Activated CD8-positive, alpha-beta T cell treated with anti-CD3 and anti-CD28 coated beads, Interleukin-2, amount 10 ng/mL, durations not matched to agents 7 days and 5 days (primary cell): ENCODE measurements around the gene OOSP3. TPM values are rescaled to one million over a fixed set of nuclear protein-coding genes. Genes with fewer than 3 reads are reported as not detected.
A peak's percentile ranks its signal among the peaks of the same experiment; 100 is the strongest.
"Not testable (repeated sequence)": the region's sequence is repeated elsewhere in the genome, so short reads cannot be mapped to it uniquely, and the experiment has no call there.

Source experiments
- ATAC-seq: fragments of 150-1000 bp; cut with Tn5 transposase; one replicate; pipeline ENCODE4 v1.10.0; 2021; ENCODE audit warnings: moderate library complexity
- CTCF ChIA-PET: fragments of 350-600 bp; sonication (Branson Sonifier 250); formaldehyde crosslinking; loops from one replicate; lab custom pipeline; 2021; ENCODE audit warnings: antibody characterized with exemption; lab: Charles Lee
- POLR2A ChIA-PET: fragments of 350-600 bp; sonication (Branson Sonifier 250); formaldehyde crosslinking; loops from one replicate; lab custom pipeline; 2021; ENCODE audit warnings: antibody characterized with exemption; lab: Charles Lee
- DNase-seq: peaks from one replicate; pipeline ENCODE4 v3.0.0-alpha.2; 2020
- H3K27ac Mint-ChIP-seq: one replicate; pipeline ENCODE4 v1.8.0; 2021; ENCODE audit warnings: mild to moderate bottlenecking, mixed read lengths
- H3K27me3 Mint-ChIP-seq: one replicate; pipeline ENCODE4 v1.8.0; 2021; ENCODE audit warnings: low read depth, mixed read lengths
- H3K36me3 Mint-ChIP-seq: one replicate; pipeline ENCODE4 v1.8.0; 2021; ENCODE audit warnings: low read depth, mixed read lengths
- H3K4me1 Mint-ChIP-seq: one replicate; pipeline ENCODE4 v1.8.0; 2021; ENCODE audit warnings: low read depth, mixed read lengths
- H3K4me3 Mint-ChIP-seq: one replicate; pipeline ENCODE4 v1.8.0; 2021; ENCODE audit warnings: mild to moderate bottlenecking, mixed read lengths
- H3K9me3 Mint-ChIP-seq: one replicate; pipeline ENCODE4 v1.8.0; 2022; ENCODE audit warnings: mixed read lengths; ENCODE audit not compliant: insufficient read depth
- total RNA-seq, 2 experiments: library from RNA; stranded (reverse); gene quantifications; one replicate each; pipeline ENCODE4 v1.2.3, GENCODE V29; 2021

The OOSP3 gene
- total RNA-seq, 2 experiments from 2014 or later = 0.29 TPM; not detected in 1

DNA sequence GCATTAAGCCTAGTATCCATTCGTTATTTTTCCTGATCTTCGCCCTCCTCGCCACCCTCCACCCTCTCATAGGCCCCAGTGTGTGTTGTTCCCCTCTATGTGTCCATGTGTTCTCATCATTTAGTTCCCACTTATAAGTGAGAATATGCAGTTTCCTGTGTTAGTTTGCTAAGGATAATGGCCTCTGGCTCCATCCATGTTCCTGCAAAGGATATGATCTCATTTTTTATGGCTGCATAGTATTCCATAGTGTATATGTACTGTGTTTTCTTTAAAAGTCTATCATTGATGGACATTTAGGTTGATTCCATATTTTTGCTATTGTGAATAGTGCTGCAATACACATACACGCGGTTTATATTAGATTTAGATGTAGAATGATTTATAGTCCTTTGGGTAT, 27.2 kb upstream of the OOSP3 start:
- ATAC-seq, H3K36me3 Mint-ChIP-seq, H3K9me3 Mint-ChIP-seq, H3K4me1 Mint-ChIP-seq, H3K4me3 Mint-ChIP-seq, CTCF ChIA-PET, DNase-seq, H3K27me3 Mint-ChIP-seq, POLR2A ChIA-PET, H3K27ac Mint-ChIP-seq: not testable (repeated sequence)

DNA sequence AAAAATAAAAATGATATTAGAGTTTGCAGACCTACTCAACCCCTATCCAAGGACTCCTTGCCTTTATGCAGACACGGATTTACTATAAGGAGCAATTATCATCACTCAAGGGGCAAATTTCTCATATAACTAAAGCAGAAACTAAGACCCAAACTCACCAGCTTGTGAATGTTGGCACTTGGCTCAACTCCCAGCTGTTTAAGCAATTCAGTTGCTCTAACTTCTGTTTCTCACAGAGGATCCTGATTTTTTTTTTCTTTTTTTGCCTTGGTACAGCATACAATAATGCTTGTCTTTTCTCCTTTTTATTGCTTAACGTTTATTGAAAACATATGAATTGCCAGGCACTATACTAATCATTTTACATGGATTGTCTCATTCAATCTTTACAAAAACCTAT, 23.7 kb upstream of the OOSP3 start:
- Mint-ChIP-seq H3K27ac (no peak overlapping the region), H3K27me3 (peaks cover 2% of the 10 kb centered on the region), H3K9me3 (no peaks in the 10 kb centered on the region), H3K4me1 (peaks cover 14% of the 10 kb centered on the region), H3K36me3 (no peaks in the 10 kb centered on the region), H3K4me3 (no peak overlapping the region)
- DNase-seq = no peak
- CTCF ChIA-PET = interaction anchor here (1.0 kb wide), 1 partner anchor 9 kb away, joined by 3 read pairs; no protein-coding TSS in a partner anchor
- no peak for ATAC-seq
- POLR2A ChIA-PET = no interaction called here

DNA sequence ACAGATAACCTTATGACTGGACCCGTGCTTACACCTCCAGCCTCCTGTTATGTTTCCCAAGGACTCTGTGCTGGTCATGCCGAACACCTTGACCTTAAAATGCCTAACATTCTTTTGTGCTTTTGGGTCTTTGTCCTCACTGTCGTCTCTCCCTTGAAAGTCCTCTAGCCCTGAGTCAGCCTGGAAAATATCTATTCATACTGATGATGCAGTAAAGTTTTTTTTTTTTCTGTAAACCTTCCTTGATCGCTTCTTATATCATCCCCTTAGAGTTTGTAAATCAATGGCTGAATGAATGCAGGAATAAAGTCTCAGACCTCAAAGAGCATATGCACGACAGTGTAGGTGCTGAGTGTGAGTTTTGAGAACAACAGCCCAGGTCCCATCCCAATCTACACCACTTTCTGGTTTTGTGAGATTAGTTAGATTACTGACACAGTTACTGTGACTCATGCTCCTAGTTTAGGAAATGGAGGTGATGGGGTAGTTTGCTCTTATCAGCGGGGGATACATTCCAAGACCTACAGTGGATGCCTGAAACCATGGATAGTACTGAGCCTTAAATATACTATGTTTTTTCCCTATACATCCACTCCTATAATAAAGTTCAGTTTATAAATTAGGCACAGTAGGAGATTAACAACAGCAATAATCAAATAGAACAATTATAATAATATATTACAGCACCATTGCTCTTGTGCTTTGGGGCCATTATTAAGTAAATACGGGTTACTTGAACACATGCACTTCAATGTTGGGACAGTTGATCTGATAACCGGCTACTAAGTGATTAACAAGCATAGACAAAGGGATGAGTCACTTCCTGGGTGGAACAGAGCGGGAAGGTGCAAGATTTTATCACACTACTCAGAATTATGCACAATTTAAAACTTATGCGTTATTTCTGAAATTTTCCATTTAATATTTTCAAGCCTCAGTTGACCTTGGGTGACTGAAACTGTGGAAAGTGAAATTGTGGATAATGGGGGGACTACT, 20.8 kb upstream of the OOSP3 start:
- POLR2A ChIA-PET = no interaction called here
- Mint-ChIP-seq H3K27ac (peak overlapping the region; percentile 62), H3K36me3 (no peaks in the 10 kb centered on the region), H3K4me3 (no peak overlapping the region), H3K4me1 (peaks cover 14% of the 10 kb centered on the region), H3K27me3 (peaks cover 7% of the 10 kb centered on the region), H3K9me3 (no peaks in the 10 kb centered on the region)
- CTCF ChIA-PET = no interaction called here
- DNase-seq = peak; percentile 26
- peak; percentile 88 for ATAC-seq

DNA sequence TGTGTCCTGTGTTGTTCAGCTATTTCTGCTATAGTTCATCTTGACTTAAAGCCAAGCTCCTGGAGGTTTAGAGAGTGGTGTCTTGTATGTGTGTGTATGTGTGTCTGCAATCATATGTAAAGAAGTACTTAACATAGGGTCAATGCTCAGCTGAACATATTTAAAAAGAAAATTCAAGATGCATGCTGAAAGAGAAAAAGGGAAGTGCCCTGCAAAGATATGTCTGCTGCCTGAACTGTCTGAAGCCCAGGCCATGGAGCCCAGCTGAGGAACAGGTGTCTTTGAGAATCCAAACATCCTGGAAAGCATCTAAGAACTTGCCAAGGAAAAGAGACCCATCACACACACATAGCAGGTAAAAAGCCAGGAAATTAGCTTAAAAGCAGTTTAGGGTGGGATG, 18.9 kb upstream of the OOSP3 start:
- DNase-seq = no peak
- peaks cover 14% of the 10 kb centered on the region for H3K4me1 Mint-ChIP-seq
- ChIA-PET CTCF (interaction anchor here (1.0 kb wide), 1 partner anchor 50 kb away, joined by 4 read pairs; no protein-coding TSS in a partner anchor), POLR2A (interaction anchor here (0.6 kb wide), 1 partner anchor 164 kb away, joined by 3 read pairs; no protein-coding TSS in a partner anchor)
- H3K36me3 Mint-ChIP-seq = no peaks in the 10 kb centered on the region
- no peak for ATAC-seq
- H3K9me3 Mint-ChIP-seq = no peaks in the 10 kb centered on the region
- peaks cover 9% of the 10 kb centered on the region for H3K27me3 Mint-ChIP-seq
- H3K27ac Mint-ChIP-seq = no peak overlapping the region
- no peak overlapping the region for H3K4me3 Mint-ChIP-seq

DNA sequence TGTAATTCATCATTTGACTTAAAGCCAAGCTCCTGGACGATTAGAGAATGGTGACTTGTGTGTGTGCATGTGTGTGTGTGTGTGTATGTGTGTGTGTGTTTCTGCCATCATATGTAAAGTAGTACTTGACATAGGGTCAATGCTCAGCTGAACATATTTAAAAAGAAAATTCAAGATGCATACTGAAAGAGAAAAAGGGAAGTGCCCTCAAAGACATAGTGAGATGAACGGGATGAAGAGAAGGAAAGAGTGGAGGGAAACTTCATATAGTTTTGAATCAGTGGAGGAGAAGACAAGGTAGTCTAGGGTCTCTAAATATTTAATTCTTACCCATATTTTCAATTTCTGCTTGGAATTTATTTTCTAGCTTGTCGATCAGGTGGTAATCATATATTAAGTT, 16.3 kb upstream of the OOSP3 start:
- peaks cover 12% of the 10 kb centered on the region for H3K4me1 Mint-ChIP-seq
- no peaks in the 10 kb centered on the region for H3K9me3 Mint-ChIP-seq
- no peaks in the 10 kb centered on the region for H3K36me3 Mint-ChIP-seq
- POLR2A ChIA-PET = no interaction called here
- DNase-seq = no peak
- no peak overlapping the region for H3K27ac Mint-ChIP-seq
- no peak overlapping the region for H3K4me3 Mint-ChIP-seq
- peaks cover 18% of the 10 kb centered on the region for H3K27me3 Mint-ChIP-seq
- ATAC-seq = no peak
- CTCF ChIA-PET = interaction anchor here (0.6 to 1.3 kb wide), 2 partner anchors 10 to 108 kb away, joined by 4 read pairs; no protein-coding TSS in a partner anchor

DNA sequence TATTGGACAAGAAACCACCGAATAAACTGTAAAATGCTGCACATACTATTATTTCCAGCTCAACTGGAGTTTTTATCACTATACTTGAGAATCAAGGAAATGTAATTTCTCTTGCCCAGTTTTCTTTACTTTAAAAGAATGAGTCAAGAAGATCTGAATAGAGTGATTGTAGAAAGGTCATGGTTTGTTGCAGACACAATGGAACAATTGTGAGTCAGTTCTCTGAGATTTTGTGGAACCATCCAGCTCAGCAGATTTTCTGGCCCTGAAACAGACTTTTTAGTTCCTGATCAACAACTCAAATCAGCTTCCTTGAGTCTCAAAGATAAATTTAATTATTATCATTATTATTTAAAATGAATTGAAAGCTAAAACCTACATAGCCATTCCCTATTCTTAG, 13.6 kb upstream of the OOSP3 start:
- Mint-ChIP-seq H3K9me3 (peaks cover under 1% of the 10 kb centered on the region), H3K27ac (no peak overlapping the region), H3K36me3 (no peaks in the 10 kb centered on the region), H3K4me1 (no peaks in the 10 kb centered on the region), H3K4me3 (no peak overlapping the region), H3K27me3 (peaks cover 19% of the 10 kb centered on the region)
- DNase-seq (no peak), ATAC-seq (no peak)
- ChIA-PET POLR2A (no interaction called here), CTCF (interaction anchor here (1.2 kb wide), 1 partner anchor 54 kb away, joined by 5 read pairs; no protein-coding TSS in a partner anchor)

DNA sequence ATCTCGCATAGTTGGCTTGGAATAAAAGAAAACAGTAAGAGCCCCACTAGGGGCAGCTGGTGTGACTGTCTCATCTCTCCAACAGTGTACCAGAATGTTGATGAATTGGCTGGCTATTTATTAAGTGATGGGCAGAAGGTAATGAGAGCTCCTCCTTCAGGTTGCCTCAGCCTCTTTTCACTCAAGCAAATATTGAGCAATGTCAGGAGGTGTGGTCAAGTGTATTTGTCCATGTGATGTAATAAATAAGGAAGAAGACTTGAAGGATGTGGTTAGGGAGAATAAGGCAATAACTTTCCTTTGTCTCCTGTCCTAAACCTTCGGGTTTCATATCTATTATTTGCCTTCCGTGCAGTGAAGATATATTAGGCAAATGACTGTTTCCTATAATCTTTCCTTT, 12.2 kb upstream of the OOSP3 start, which contains the start of gene TCN1:
Gene TCN1 (minus strand): TSS at position 91 of the 400 bp plus-strand sequence. CDS start 17 bp downstream, at position 74.
- no peaks in the 10 kb centered on the region for H3K36me3 Mint-ChIP-seq
- H3K9me3 Mint-ChIP-seq = peaks cover 9% of the 10 kb centered on the region
- DNase-seq (no peak), ATAC-seq (no peak)
- CTCF ChIA-PET = interaction anchor here (1.1 kb wide), 1 partner anchor 17 kb away, joined by 3 read pairs; no protein-coding TSS in a partner anchor
- POLR2A ChIA-PET = no interaction called here
- H3K27ac Mint-ChIP-seq = no peak within 1 kb of the TSS
- H3K4me3 Mint-ChIP-seq = no peak within 1 kb of the TSS
- H3K27me3 Mint-ChIP-seq = peaks cover 25% of the 10 kb centered on the region
- no peaks in the 10 kb centered on the region for H3K4me1 Mint-ChIP-seq

DNA sequence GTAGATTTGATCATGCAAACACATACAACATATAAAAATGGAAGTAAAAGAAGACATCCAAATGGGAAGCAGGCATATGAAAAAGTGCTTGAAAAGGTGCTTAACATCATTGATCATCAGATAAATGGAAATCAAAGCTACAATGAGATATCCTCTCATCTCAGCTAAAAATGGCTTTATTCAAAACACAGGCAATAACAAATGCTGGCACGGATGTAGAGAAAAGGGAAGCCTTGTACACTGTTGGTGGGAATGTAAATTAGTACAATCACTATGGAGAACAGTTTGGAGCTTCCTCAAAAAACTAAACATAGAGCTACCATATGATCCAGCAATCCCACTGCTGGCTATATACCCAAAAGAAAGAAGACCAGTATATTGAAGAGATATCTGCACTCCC, 11.7 kb upstream of the OOSP3 start:
- Mint-ChIP-seq H3K4me1 (no peaks in the 10 kb centered on the region), H3K9me3 (peaks cover 9% of the 10 kb centered on the region), H3K4me3 (no peak overlapping the region), H3K36me3 (no peaks in the 10 kb centered on the region), H3K27me3 (peaks cover 28% of the 10 kb centered on the region), H3K27ac (no peak overlapping the region)
- ChIA-PET CTCF (interaction anchor here (1.1 kb wide), 1 partner anchor 18 kb away, joined by 3 read pairs; no protein-coding TSS in a partner anchor), POLR2A (no interaction called here)
- DNase-seq (no peak), ATAC-seq (no peak)

DNA sequence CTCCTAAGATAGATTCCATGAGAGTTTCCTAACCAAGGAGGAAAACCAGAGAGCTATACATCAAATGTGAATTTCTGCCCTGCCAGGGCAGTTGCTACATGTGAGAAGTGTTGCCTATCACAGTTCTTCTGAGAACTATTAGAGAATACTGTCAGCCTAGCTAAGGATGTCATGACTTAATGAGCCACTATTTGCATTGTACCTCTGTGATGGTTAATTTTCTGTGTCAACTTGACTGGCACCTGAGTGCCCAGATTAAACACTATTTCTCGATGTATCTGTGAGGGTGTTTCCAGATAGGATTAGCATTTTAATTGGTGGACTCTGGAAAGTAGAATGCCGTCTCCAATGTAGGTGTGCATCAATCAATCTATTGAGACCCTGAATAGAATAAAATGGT, 10.6 kb upstream of the OOSP3 start:
- Mint-ChIP-seq H3K27ac (no peak overlapping the region), H3K4me3 (no peak overlapping the region), H3K9me3 (peaks cover 9% of the 10 kb centered on the region), H3K27me3 (peaks cover 23% of the 10 kb centered on the region), H3K4me1 (no peaks in the 10 kb centered on the region), H3K36me3 (no peaks in the 10 kb centered on the region)
- DNase-seq (no peak), ATAC-seq (no peak)
- ChIA-PET POLR2A (no interaction called here), CTCF (no interaction called here)

DNA sequence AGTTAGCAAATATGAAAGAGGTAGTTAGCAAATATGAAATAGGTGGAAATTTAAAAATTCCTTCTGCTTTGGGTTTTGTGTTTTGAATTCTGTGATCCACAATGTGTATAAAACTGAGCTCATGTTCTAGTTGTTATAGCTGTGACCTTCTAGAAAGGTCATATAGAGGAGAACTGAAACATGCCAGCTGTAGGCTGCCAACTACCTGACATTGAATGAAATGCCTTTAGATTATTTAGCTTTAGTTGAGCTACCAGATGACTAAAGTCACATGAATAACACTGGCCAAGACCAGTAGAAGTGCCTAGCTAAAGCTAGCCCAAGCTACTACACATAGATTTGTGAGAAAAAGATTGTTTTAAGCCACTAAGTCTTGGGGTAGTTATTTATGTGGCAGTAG, 6.5 kb upstream of the OOSP3 start:
- ChIA-PET CTCF (interaction anchor here (0.9 kb wide), 1 partner anchor 9 kb away, joined by 4 read pairs; no protein-coding TSS in a partner anchor), POLR2A (no interaction called here)
- Mint-ChIP-seq H3K27me3 (peaks cover 12% of the 10 kb centered on the region), H3K27ac (no peak overlapping the region), H3K36me3 (no peaks in the 10 kb centered on the region), H3K4me3 (no peak overlapping the region), H3K9me3 (peaks cover 9% of the 10 kb centered on the region), H3K4me1 (no peaks in the 10 kb centered on the region)
- ATAC-seq (no peak), DNase-seq (no peak)

DNA sequence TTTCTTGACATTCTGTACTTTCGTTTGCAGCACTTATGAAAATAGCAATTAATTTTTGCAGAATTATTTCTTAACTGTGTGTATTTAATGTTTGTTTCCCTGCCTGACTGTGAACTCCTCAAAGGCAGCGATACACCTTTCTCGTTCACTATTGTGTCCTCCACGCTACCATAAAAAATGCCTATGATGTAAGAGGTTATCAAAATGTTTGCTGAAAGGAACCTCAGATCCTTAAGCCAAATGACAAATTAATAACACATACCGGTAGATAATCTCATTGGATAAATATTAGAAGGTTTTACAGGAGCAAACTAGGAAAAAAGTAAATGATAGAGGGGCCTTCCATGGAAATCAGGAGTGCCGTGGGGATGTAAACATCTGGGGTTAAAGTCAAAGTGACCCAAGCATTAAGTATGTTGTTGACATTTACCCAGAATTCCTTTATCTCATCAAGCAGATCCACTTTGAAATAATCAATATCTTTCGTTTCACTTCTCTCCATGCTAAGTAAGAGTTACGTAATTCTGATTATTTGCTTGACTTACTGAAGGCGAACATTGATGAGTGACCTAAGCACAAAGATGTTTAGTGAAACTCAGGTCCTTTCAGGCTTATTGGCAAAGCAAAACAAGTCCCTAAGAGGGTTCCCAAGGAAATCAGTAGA, 2.6 kb upstream of the OOSP3 start:
- H3K9me3 Mint-ChIP-seq = no peaks in the 10 kb centered on the region
- ChIA-PET CTCF (no interaction called here), POLR2A (no interaction called here)
- H3K27me3 Mint-ChIP-seq = peaks cover 12% of the 10 kb centered on the region
- no peak overlapping the region for H3K4me3 Mint-ChIP-seq
- no peak for DNase-seq
- no peak overlapping the region for H3K27ac Mint-ChIP-seq
- H3K36me3 Mint-ChIP-seq = no peaks in the 10 kb centered on the region
- no peaks in the 10 kb centered on the region for H3K4me1 Mint-ChIP-seq
- no peak for ATAC-seq
